ENCODE data around the gene PGM1.
"Not testable (repeated sequence)": the region's sequence is repeated elsewhere in the genome, so short reads cannot be mapped to it uniquely, and the experiment has no call there.

Gene PGM1

DNA sequence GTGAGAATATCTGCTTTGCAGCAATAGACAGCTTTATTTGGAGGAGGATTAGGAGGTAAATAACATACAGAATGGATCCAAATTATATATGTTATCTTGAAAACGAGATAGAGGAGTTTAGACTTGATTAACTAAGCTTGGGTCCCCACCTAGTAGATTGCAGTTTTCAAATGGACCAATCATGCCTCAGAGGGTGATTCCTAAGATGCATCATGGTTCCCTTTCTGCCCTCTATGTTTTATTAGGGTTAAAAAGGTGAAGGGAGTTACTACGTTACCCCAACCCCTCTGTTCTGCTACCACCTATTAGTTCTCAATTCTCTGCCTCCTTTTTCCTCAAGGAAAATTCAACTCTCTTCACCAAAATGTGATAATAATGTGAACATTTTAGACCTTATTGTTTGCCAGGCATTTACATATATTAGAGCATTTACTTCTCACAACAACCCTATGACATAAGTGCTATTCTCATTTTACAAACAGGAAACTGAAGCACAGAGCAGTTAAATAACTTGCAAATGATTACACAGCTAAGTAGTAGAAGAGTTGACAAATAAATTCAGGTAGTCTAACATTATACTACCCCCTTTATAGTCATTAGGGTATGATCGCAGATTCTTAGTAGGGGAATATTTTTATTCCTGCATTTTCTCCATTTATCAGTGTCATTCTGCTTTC, 23.4 kb upstream of the PGM1 start:
- TF ChIP-seq CTCF (IDR thresholded peaks at IDR 0.05; ENCODE audit: insufficient read depth, low read length, poor library complexity, severe bottlenecking), result no peak
- no peak for DNase-seq (ENCODE audit: extremely low read depth, insufficient read length)
- H3K36me3 ChIP-seq (ENCODE audit: control insufficient read depth, insufficient read depth, low read length), result no peaks in the 10 kb centered on the region
- no peak overlapping the region for H3K4me3 ChIP-seq (replicated peaks; ENCODE audit: low read depth, low read length)
- no peaks in the 10 kb centered on the region for H3K27me3 ChIP-seq (replicated peaks; ENCODE audit: control insufficient read depth, insufficient read depth, low read length)

DNA sequence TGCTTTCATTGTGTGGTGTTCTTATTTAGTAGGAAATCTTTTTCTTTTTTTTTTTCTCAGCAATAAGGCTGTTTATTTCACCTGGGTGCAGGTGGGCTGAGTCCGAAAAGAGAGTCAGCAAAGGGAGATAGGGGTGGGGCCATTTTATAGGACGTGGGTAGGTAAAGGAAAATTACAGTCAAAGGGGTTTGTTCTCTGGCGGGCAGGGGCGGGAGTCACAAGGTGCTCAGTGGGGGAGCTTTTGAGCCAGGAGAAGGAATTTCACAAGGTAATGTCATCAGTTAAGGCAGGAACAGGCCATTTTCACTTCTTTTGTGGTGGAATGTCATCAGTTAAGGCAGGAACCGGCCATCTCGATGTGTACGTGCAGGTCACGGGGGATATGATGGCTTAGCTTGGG, 20.5 kb upstream of the PGM1 start:
- DNase-seq (ENCODE audit: extremely low read depth, insufficient read length); H3K27me3 ChIP-seq (replicated peaks; ENCODE audit: control insufficient read depth, insufficient read depth, low read length); H3K4me3 ChIP-seq (replicated peaks; ENCODE audit: low read depth, low read length); H3K36me3 ChIP-seq (ENCODE audit: control insufficient read depth, insufficient read depth, low read length): not testable (repeated sequence)

DNA sequence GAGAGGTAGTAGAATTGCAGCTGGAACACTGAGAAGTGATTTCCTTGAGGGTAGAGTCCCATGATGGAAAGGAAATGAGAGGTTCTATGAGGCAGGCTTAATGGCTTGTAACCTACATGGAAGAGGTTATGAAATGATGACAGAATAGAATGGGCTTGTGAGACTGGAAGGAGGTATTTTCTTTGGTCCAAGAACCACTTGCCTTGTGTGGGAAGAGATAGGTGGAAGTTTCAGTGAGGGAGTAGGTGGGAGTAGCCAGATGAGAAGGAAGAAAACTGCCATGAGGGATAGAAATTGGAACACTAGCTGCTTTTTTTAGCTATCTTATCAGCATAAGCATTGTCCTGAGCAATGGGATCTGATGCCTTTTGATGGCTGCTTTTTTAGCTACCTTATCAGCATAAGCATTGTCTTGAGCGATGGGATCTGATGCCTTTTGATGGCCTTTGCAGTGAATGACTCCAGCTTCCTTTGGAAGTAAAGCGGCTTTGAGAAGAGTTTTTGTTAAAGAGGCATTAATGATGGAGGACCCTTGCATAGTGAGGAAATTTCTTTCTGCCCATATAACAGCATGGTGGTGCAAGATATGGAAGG, 18.9 kb upstream of the PGM1 start:
- H3K4me3 ChIP-seq (replicated peaks; ENCODE audit: low read depth, low read length); H3K27me3 ChIP-seq (replicated peaks; ENCODE audit: control insufficient read depth, insufficient read depth, low read length); H3K36me3 ChIP-seq (ENCODE audit: control insufficient read depth, insufficient read depth, low read length); DNase-seq (ENCODE audit: extremely low read depth, insufficient read length): not testable (repeated sequence)

DNA sequence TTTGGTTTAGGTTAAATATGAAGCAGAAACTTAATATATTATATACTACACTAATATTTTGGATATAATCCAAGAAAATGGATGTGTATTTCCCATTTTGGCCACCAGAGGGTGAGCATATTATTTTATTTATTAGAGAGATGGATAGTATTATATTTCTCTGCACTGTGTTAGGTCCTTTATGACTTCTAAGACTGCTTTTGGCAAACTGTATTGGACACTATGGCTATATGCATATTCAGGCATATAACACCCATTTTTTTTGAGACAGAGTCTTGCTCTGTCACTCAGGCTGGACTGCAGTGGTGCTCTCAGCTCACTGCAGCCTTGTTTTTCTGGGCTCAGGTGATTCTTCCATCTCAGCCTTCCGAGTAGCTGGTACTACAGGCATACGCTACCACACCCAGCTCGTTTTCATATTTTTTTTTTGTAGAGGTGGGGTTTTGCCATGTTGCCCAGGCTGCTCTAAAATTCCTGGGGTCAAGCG, 17.8 kb upstream of the PGM1 start:
- peak; percentile 38 for TF ChIP-seq CTCF (IDR thresholded peaks at IDR 0.05; ENCODE audit: insufficient read depth, low read length, poor library complexity, severe bottlenecking)
- DNase-seq (ENCODE audit: extremely low read depth, insufficient read length), result no peak
- Histone ChIP-seq H3K4me3 (replicated peaks; ENCODE audit: low read depth, low read length) (no peak overlapping the region), H3K27me3 (replicated peaks; ENCODE audit: control insufficient read depth, insufficient read depth, low read length) (no peaks in the 10 kb centered on the region), H3K36me3 (ENCODE audit: control insufficient read depth, insufficient read depth, low read length) (no peaks in the 10 kb centered on the region)

GRCh38 chr1:63586326-63586725, 6.9 kb upstream of the PGM1 start:
- not testable (repeated sequence) for DNase-seq (ENCODE audit: extremely low read depth, insufficient read length); H3K4me3 ChIP-seq (replicated peaks; ENCODE audit: low read depth, low read length); H3K27me3 ChIP-seq (replicated peaks; ENCODE audit: control insufficient read depth, insufficient read depth, low read length); H3K36me3 ChIP-seq (ENCODE audit: control insufficient read depth, insufficient read depth, low read length)

GRCh38 chr1:63590166-63590560, 3.0 kb upstream of the PGM1 start:
- DNase-seq (ENCODE audit: extremely low read depth, insufficient read length), result no peak
- no peaks in the 10 kb centered on the region for H3K27me3 ChIP-seq (replicated peaks; ENCODE audit: control insufficient read depth, insufficient read depth, low read length)
- no peaks in the 10 kb centered on the region for H3K36me3 ChIP-seq (ENCODE audit: control insufficient read depth, insufficient read depth, low read length)
- no peak overlapping the region for H3K4me3 ChIP-seq (replicated peaks; ENCODE audit: low read depth, low read length)
- no peak for TF ChIP-seq CTCF (IDR thresholded peaks at IDR 0.05; ENCODE audit: insufficient read depth, low read length, poor library complexity, severe bottlenecking)

- DNase-seq (ENCODE audit: extremely low read depth, insufficient read length), result no peak
- H3K27me3 ChIP-seq (replicated peaks; ENCODE audit: control insufficient read depth, insufficient read depth, low read length), result no peaks in the 10 kb centered on the region
- H3K4me3 ChIP-seq (replicated peaks; ENCODE audit: low read depth, low read length), result peak overlapping the region; percentile 94
- no peak for TF ChIP-seq CTCF (IDR thresholded peaks at IDR 0.05; ENCODE audit: insufficient read depth, low read length, poor library complexity, severe bottlenecking)
- H3K36me3 ChIP-seq (ENCODE audit: control insufficient read depth, insufficient read depth, low read length), result no peaks in the 10 kb centered on the region
Measured at GRCh38 chr1:63592536-63593302, 492 bp upstream of the PGM1 start.

Measured in GM06990 (cell line).